Osteoblast (primary cell): ENCODE results near the gene HIGD1C. TPM values are rescaled to one million over a fixed set of nuclear protein-coding genes. Genes with fewer than 3 reads are reported as not detected.

Experiments used
- DNase-seq: peaks from one replicate; pipeline ENCODE4 v3.0.0; 2011; ENCODE audit warnings: low spot score, mixed read lengths; ENCODE audit not compliant: insufficient read length; ENCODE audit errors: missing footprints
- H2AFZ ChIP-seq: 2 replicates; pipeline ENCODE4 v1.6.0; 2011; ENCODE audit warnings: mild to moderate bottlenecking, low read length
- H3K27ac ChIP-seq: 2 replicates; pipeline ENCODE4 v1.5.1; 2011; ENCODE audit warnings: mild to moderate bottlenecking, low read depth, low read length, moderate library complexity
- H3K27me3 ChIP-seq: 2 replicates; pipeline ENCODE4 v1.6.0; 2012; ENCODE audit warnings: mild to moderate bottlenecking, control low read depth, inconsistent platforms, low read length, moderate library complexity; ENCODE audit not compliant: insufficient read depth
- H3K36me3 ChIP-seq: 2 replicates; pipeline ENCODE4 v1.5.1; 2011; ENCODE audit warnings: mild to moderate bottlenecking, low read length, control low read depth, moderate library complexity; ENCODE audit not compliant: insufficient read depth
- H3K4me1 ChIP-seq: 2 replicates; pipeline ENCODE4 v1.5.1; 2011; ENCODE audit warnings: mild to moderate bottlenecking, low read length, control low read depth, moderate library complexity; ENCODE audit not compliant: insufficient read depth
- H3K4me2 ChIP-seq: 2 replicates; pipeline ENCODE4 v1.6.0; 2011; ENCODE audit warnings: mild to moderate bottlenecking, low read length; ENCODE audit not compliant: insufficient read depth
- H3K4me3 ChIP-seq: fragments of 200-600 bp; sonication (generic); 3 replicates; pipeline ENCODE4 v1.5.1; 2012; ENCODE audit warnings: mild to moderate bottlenecking, low read length, inconsistent platforms; ENCODE audit not compliant: insufficient read depth
- H3K79me2 ChIP-seq: 2 replicates; pipeline ENCODE4 v1.6.0; 2012; ENCODE audit warnings: mild to moderate bottlenecking, low read length, control low read depth, inconsistent platforms; ENCODE audit not compliant: insufficient read depth
- H3K9me3 ChIP-seq: 2 replicates; pipeline ENCODE4 v1.5.1; 2011; ENCODE audit warnings: low read depth, low read length, control low read depth
- H4K20me1 ChIP-seq: 2 replicates; pipeline ENCODE4 v1.6.0; 2012; ENCODE audit warnings: mild to moderate bottlenecking, low read length, control low read depth; ENCODE audit not compliant: insufficient read depth
- CTCF ChIP-seq: IDR thresholded peaks from 2 replicates; pipeline ENCODE4 v1.5.1; 2011; ENCODE audit warnings: mild to moderate bottlenecking, low read depth, low read length, moderate library complexity; ENCODE audit errors: extremely low read depth
- total RNA-seq: library from RNA; depleted of rRNA; stranded (reverse); fragments of >200 nt; gene quantifications from 2 replicates; pipeline ENCODE4 v1.2.3, GENCODE V29; 2012

The HIGD1C gene
- total RNA-seq, 1 donor, result not detected

GRCh38 chr12:50988871-50989270 is 36.5 kb downstream of the HIGD1C start:
- Histone ChIP-seq H4K20me1 (no peaks in the 10 kb centered on the region), H3K36me3 (peaks cover 24% of the 10 kb centered on the region), H3K27me3 (no peaks in the 10 kb centered on the region), H3K27ac (no peak overlapping the region), H3K4me1 (peaks cover 31% of the 10 kb centered on the region), H2AFZ (no peak overlapping the region), H3K4me3 (no peak overlapping the region), H3K9me3 (no peaks in the 10 kb centered on the region), H3K4me2 (no peak overlapping the region), H3K79me2 (no peaks in the 10 kb centered on the region)
- no peak for DNase-seq
- no peak for TF ChIP-seq CTCF

- H3K4me3 ChIP-seq, result no peak overlapping the region
- DNase-seq, result no peak
- H3K27ac ChIP-seq, result no peak overlapping the region
- no peak overlapping the region for H3K4me2 ChIP-seq
- H3K27me3 ChIP-seq, result no peaks in the 10 kb centered on the region
- TF ChIP-seq CTCF, result no peak
- peaks cover 19% of the 10 kb centered on the region for H3K4me1 ChIP-seq
- H3K79me2 ChIP-seq, result no peaks in the 10 kb centered on the region
- no peaks in the 10 kb centered on the region for H4K20me1 ChIP-seq
- H3K9me3 ChIP-seq, result no peaks in the 10 kb centered on the region
- H3K36me3 ChIP-seq, result peaks cover 30% of the 10 kb centered on the region
- H2AFZ ChIP-seq, result no peak overlapping the region
Measured at GRCh38 chr12:50990147-50990727, 37.9 kb downstream of the HIGD1C start.

GRCh38 chr12:50990791-50991190 is 38.4 kb downstream of the HIGD1C start:
- DNase-seq, result no peak
- Histone ChIP-seq H3K4me2 (no peak overlapping the region), H2AFZ (no peak overlapping the region), H3K27ac (no peak overlapping the region), H3K9me3 (no peaks in the 10 kb centered on the region), H3K4me1 (peaks cover 14% of the 10 kb centered on the region), H3K79me2 (no peaks in the 10 kb centered on the region), H3K36me3 (peaks cover 30% of the 10 kb centered on the region), H3K27me3 (no peaks in the 10 kb centered on the region), H4K20me1 (no peaks in the 10 kb centered on the region), H3K4me3 (no peak overlapping the region)
- TF ChIP-seq CTCF, result no peak

- Histone ChIP-seq H3K27ac (no peak overlapping the region), H3K4me1 (peaks cover 12% of the 10 kb centered on the region), H3K79me2 (no peaks in the 10 kb centered on the region), H3K27me3 (no peaks in the 10 kb centered on the region), H3K9me3 (no peaks in the 10 kb centered on the region), H2AFZ (no peak overlapping the region), H4K20me1 (no peaks in the 10 kb centered on the region), H3K4me2 (no peak overlapping the region), H3K4me3 (no peak overlapping the region), H3K36me3 (peaks cover 33% of the 10 kb centered on the region)
- no peak for DNase-seq
- TF ChIP-seq CTCF, result no peak
Measured at GRCh38 chr12:50991291-50991690, 38.9 kb downstream of the HIGD1C start.
